Lower lobe of right lung (tissue), 2 donors: ENCODE data around the gene FASTK. TPM values are rescaled to one million over a fixed set of nuclear protein-coding genes. Genes with fewer than 3 reads are reported as not detected.
A peak's percentile ranks its signal among the peaks of the same experiment; 100 is the strongest.

Experiments
- ATAC-seq, 2 donors: fragments of 200-7000 bp; cut with Tn5 transposase; one replicate each; pipeline ENCODE4 v1.9.1; 2020 to 2022; ENCODE audit warnings: mild to moderate bottlenecking in 2 of 2, moderate library complexity in 2 of 2
- DNase-seq: peaks from one replicate; pipeline ENCODE4 v3.0.0-alpha.2; 2020
- H3K27ac ChIP-seq: fragments of 200-600 bp; one replicate; pipeline ENCODE4 v1.8.0; 2022
- H3K27me3 ChIP-seq: fragments of 200-600 bp; one replicate; pipeline ENCODE4 v1.8.0; 2022; ENCODE audit warnings: low read depth
- H3K36me3 ChIP-seq: fragments of 200-600 bp; one replicate; pipeline ENCODE4 v1.8.0; 2022; ENCODE audit warnings: mild to moderate bottlenecking
- H3K4me1 ChIP-seq: fragments of 200-600 bp; one replicate; pipeline ENCODE4 v1.8.0; 2022
- H3K4me3 ChIP-seq: fragments of 200-600 bp; one replicate; pipeline ENCODE4 v1.8.0; 2022; ENCODE audit warnings: mild to moderate bottlenecking
- H3K9me3 ChIP-seq: fragments of 200-600 bp; one replicate; pipeline ENCODE4 v1.8.0; 2022
- CTCF ChIP-seq: fragments of 200-600 bp; IDR thresholded peaks from one replicate; pipeline ENCODE4 v1.8.0; 2022; ENCODE audit warnings: antibody characterized with exemption, mild to moderate bottlenecking
- intact Hi-C: fragments of 100-400 bp; cut with DNase I; formaldehyde crosslinking; loops from one replicate; pipeline ENCODE4 v1.11.0; 2022
- total RNA-seq: library from RNA; stranded (reverse); fragmentation: NEBNext Ultra II Directional; extraction: Animal tissue kit (Norgen Biotek cat#: 25700); gene quantifications from one replicate; pipeline ENCODE4 v1.2.1, GENCODE V29; 2021
- donor health status: DM: no; HTN: yes; CAD: no; lungs with severe emphysema.

The FASTK gene
- total RNA-seq, 1 donor from 2014 or later, result 54.4 TPM

- intact Hi-C loops, result no loop called here
- TF ChIP-seq CTCF, result no peak
- DNase-seq (no peak), ATAC-seq (no peak)
- Histone ChIP-seq H3K9me3 (no peaks in the 10 kb centered on the region), H3K27ac (no peak overlapping the region), H3K4me1 (peaks cover 16% of the 10 kb centered on the region), H3K4me3 (no peak overlapping the region), H3K27me3 (no peaks in the 10 kb centered on the region), H3K36me3 (peaks cover 88% of the 10 kb centered on the region)
These were observed 47.5 kb upstream of the FASTK start for GRCh38 chr7:151128144-151128543.

- TF ChIP-seq CTCF, result no peak
- intact Hi-C loops, result no loop called here
- peaks cover 88% of the 10 kb centered on the region for H3K36me3 ChIP-seq
- DNase-seq (peak; percentile 61), ATAC-seq (no peak)
- no peak overlapping the region for H3K4me3 ChIP-seq
- H3K27ac ChIP-seq, result no peak overlapping the region
- H3K4me1 ChIP-seq, result peaks cover 16% of the 10 kb centered on the region
- H3K27me3 ChIP-seq, result no peaks in the 10 kb centered on the region
- H3K9me3 ChIP-seq, result no peaks in the 10 kb centered on the region
These were observed 46.0 kb upstream of the FASTK start for GRCh38 chr7:151126491-151127137.

- Histone ChIP-seq H3K9me3 (no peaks in the 10 kb centered on the region), H3K4me1 (peaks cover 16% of the 10 kb centered on the region), H3K27me3 (no peaks in the 10 kb centered on the region), H3K27ac (no peak overlapping the region), H3K36me3 (peaks cover 88% of the 10 kb centered on the region), H3K4me3 (peak overlapping the region; percentile 37)
- peak; percentile 39 for DNase-seq
- TF ChIP-seq CTCF, result no peak
- no peak for ATAC-seq
- intact Hi-C loops, result no loop called here
These were observed 45.4 kb upstream of the FASTK start for GRCh38 chr7:151125846-151126481.

GRCh38 chr7:151125470-151125845 lies 44.8 kb upstream of the FASTK start:
- intact Hi-C loops, result no loop called here
- DNase-seq, result peak; percentile 51

GRCh38 chr7:151124899-151125399 lies 44.3 kb upstream of the FASTK start:
- Histone ChIP-seq H3K27ac (no peak overlapping the region), H3K9me3 (no peaks in the 10 kb centered on the region), H3K27me3 (no peaks in the 10 kb centered on the region), H3K4me3 (peak overlapping the region; percentile 37), H3K4me1 (peaks cover 16% of the 10 kb centered on the region), H3K36me3 (peaks cover 88% of the 10 kb centered on the region)
- DNase-seq, result no peak
- intact Hi-C loops, result no loop called here
- no peak for ATAC-seq
- TF ChIP-seq CTCF, result no peak

More at GRCh38 chr7:151125470-151125845, 44.8 kb upstream of the FASTK start:
- Histone ChIP-seq H3K4me3 (peak overlapping the region; percentile 37), H3K27ac (no peak overlapping the region), H3K27me3 (no peaks in the 10 kb centered on the region), H3K9me3 (no peaks in the 10 kb centered on the region), H3K36me3 (peaks cover 88% of the 10 kb centered on the region), H3K4me1 (peaks cover 16% of the 10 kb centered on the region)
- TF ChIP-seq CTCF, result no peak
- ATAC-seq, result no peak
